OCI-LY1 (cell line): ENCODE data around the gene SCAMP2.

Source experiments
- H2AFZ ChIP-seq: fragments of 200-600 bp; sonication (generic), shearing (Covaris generic); 2 replicates; pipeline ENCODE4 v1.6.0; 2014; ENCODE audit warnings: antibody characterized with exemption, mild to moderate bottlenecking, low read length
- H3F3A ChIP-seq: fragments of 200-600 bp; sonication (generic), shearing (Covaris generic); 2 replicates; pipeline ENCODE4 v1.6.0; 2014; ENCODE audit warnings: mild to moderate bottlenecking, antibody characterized with exemption, low read length, moderate library complexity; ENCODE audit not compliant: insufficient read depth
- H3K27ac ChIP-seq: fragments of 200-600 bp; sonication (generic); 2 replicates; pipeline ENCODE4 v1.5.1; 2014; ENCODE audit warnings: low read length, mixed run types, mild to moderate bottlenecking, low read depth; ENCODE audit not compliant: poor library complexity, severe bottlenecking
- H3K27me3 ChIP-seq: fragments of 200-600 bp; sonication (generic); 2 replicates; pipeline ENCODE4 v1.6.0; 2014; ENCODE audit warnings: antibody characterized with exemption, mild to moderate bottlenecking, low read length, moderate library complexity; ENCODE audit not compliant: insufficient read depth
- H3K36me3 ChIP-seq: fragments of 200-600 bp; sonication (generic); 2 replicates; pipeline ENCODE4 v1.6.1; 2014; ENCODE audit warnings: mild to moderate bottlenecking, antibody characterized with exemption, low read length, moderate library complexity, mixed read lengths; ENCODE audit not compliant: insufficient read depth
- H3K4me1 ChIP-seq: fragments of 200-600 bp; sonication (generic); 2 replicates; pipeline ENCODE4 v1.5.1; 2014; ENCODE audit warnings: mild to moderate bottlenecking, low read length, moderate library complexity; ENCODE audit not compliant: insufficient read depth, severe bottlenecking
- H3K4me2 ChIP-seq: fragments of 200-600 bp; sonication (generic), shearing (Covaris generic); 2 replicates; pipeline ENCODE4 v1.6.1; 2014; ENCODE audit warnings: low read length
- H3K4me3 ChIP-seq: fragments of 200-600 bp; sonication (generic); 2 replicates; pipeline ENCODE4 v1.5.1; 2014; ENCODE audit warnings: low read length, low read depth, mild to moderate bottlenecking, mixed read lengths; ENCODE audit not compliant: poor library complexity, severe bottlenecking
- H3K79me2 ChIP-seq: fragments of 200-600 bp; shearing (Covaris generic); 2 replicates; pipeline ENCODE4 v1.6.1; 2016; ENCODE audit warnings: mixed run types, low read length, mixed read lengths; ENCODE audit not compliant: insufficient read depth
- H3K9ac ChIP-seq: fragments of 200-600 bp; sonication (generic), shearing (Covaris generic); 2 replicates; pipeline ENCODE4 v1.6.1; 2014; ENCODE audit warnings: mild to moderate bottlenecking, low read length, mixed read lengths
- H3K9me2 ChIP-seq: fragments of 200-600 bp; sonication (generic), shearing (Covaris generic); 2 replicates; pipeline ENCODE4 v1.6.1; 2014; ENCODE audit warnings: low read depth, mild to moderate bottlenecking, low read length, mixed read lengths
- H3K9me3 ChIP-seq: fragments of 200-600 bp; shearing (Covaris generic); 2 replicates; pipeline ENCODE4 v1.6.1; 2014; ENCODE audit warnings: low read length, mixed read lengths
- H4K20me1 ChIP-seq: fragments of 200-600 bp; sonication (generic), shearing (Covaris generic); 2 replicates; pipeline ENCODE4 v1.6.0; 2016; ENCODE audit warnings: mild to moderate bottlenecking, low read length; ENCODE audit not compliant: insufficient read depth
- EZH2 ChIP-seq: fragments of 200-600 bp; sonication (generic), shearing (Covaris generic); IDR thresholded peaks from 2 replicates; pipeline ENCODE4 v1.8.0; 2017; ENCODE audit warnings: borderline replicate concordance, mixed run types, mild to moderate bottlenecking, antibody characterized with exemption, low read length, moderate library complexity, mixed read lengths
- TF ChIP-seq, protein P1 (sequence below): fragments of 200-600 bp; sonication (generic), shearing (Covaris generic); IDR thresholded peaks from 2 replicates; pipeline ENCODE4 v1.5.1; 2017; ENCODE audit warnings: mild to moderate bottlenecking, antibody characterized with exemption, low read length, moderate library complexity, mixed read lengths

Gene SCAMP2

DNA sequence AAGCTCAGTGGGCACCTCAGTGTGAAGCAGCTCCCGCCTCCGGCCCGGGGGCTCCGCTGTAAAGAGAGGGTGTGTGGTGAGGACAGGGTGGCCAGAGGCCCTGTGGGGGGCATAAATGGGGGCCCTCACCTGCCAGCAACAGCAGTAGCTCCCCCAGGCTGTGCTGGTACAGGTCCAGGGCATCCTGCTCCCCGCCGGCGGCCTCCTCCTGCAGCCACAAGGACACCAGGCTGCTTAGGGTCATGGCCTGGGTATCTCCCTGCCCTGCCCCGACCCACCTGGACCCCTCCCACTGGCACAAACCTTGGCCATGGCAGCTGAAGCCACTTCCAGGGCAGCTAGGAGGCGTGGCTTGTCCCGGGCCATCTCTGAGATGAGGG is 35.0 kb downstream of the SCAMP2 start:
- no peak overlapping the region for H3K27ac ChIP-seq
- no peaks in the 10 kb centered on the region for H3F3A ChIP-seq
- H3K27me3 ChIP-seq, result no peaks in the 10 kb centered on the region
- no peaks in the 10 kb centered on the region for H4K20me1 ChIP-seq
- TF ChIP-seq, protein P1, sequence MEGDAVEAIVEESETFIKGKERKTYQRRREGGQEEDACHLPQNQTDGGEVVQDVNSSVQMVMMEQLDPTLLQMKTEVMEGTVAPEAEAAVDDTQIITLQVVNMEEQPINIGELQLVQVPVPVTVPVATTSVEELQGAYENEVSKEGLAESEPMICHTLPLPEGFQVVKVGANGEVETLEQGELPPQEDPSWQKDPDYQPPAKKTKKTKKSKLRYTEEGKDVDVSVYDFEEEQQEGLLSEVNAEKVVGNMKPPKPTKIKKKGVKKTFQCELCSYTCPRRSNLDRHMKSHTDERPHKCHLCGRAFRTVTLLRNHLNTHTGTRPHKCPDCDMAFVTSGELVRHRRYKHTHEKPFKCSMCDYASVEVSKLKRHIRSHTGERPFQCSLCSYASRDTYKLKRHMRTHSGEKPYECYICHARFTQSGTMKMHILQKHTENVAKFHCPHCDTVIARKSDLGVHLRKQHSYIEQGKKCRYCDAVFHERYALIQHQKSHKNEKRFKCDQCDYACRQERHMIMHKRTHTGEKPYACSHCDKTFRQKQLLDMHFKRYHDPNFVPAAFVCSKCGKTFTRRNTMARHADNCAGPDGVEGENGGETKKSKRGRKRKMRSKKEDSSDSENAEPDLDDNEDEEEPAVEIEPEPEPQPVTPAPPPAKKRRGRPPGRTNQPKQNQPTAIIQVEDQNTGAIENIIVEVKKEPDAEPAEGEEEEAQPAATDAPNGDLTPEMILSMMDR, result no peak
- no peak for TF ChIP-seq EZH2
- H3K4me1 ChIP-seq, result peaks cover 26% of the 10 kb centered on the region
- H3K36me3 ChIP-seq, result peaks cover 20% of the 10 kb centered on the region; the same call in 1 of the 2 replicates
- no peaks in the 10 kb centered on the region for H3K9me2 ChIP-seq
- no peak overlapping the region for H3K4me3 ChIP-seq
- H3K79me2 ChIP-seq, result no peaks in the 10 kb centered on the region
- H3K9ac ChIP-seq, result no peak overlapping the region
- H3K9me3 ChIP-seq, result no peaks in the 10 kb centered on the region
- no peak overlapping the region for H3K4me2 ChIP-seq
- H2AFZ ChIP-seq, result no peak overlapping the region

DNA sequence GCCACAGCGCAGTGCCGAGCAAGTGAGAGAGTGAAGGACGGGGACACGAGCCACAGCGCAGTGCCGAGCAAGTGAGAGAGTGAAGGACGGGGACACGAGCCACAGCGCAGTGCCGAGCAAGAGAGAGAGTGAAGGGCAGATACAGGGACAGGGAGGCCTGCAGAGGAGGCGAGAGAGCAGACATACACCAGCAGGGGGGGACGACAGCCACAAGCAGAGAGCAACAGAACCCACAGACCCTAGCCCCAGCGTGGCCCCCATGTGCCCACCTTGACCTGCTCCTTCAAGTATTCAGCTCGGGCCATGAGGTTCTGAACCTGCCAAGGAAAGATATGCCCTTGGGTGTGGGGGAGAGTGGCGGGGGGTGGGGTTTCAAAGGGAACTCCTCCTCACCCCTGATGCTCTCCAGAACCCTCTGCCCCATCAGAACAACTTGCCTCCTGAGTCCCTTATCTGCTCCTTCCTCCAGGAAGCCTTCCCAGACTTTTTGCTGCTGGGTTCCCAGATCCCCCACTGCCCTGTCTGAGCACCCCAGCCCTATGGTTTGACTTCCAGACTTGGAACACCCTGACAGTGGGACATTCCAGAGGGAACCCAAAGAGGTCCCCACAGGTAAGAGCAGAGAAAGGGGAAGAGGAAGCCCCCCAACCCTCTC is 35.6 kb downstream of the SCAMP2 start:
- Histone ChIP-seq H3K27ac (no peak overlapping the region), H4K20me1 (no peaks in the 10 kb centered on the region), H3K4me2 (no peak overlapping the region), H3K36me3 (peaks cover 20% of the 10 kb centered on the region; the same call in 1 of the 2 replicates), H3K4me3 (no peak overlapping the region), H3F3A (no peaks in the 10 kb centered on the region), H2AFZ (no peak overlapping the region), H3K4me1 (peaks cover 25% of the 10 kb centered on the region), H3K9me2 (no peaks in the 10 kb centered on the region), H3K27me3 (no peaks in the 10 kb centered on the region), H3K9me3 (no peaks in the 10 kb centered on the region), H3K9ac (no peak overlapping the region), H3K79me2 (no peaks in the 10 kb centered on the region)
- TF ChIP-seq, protein P1, result no peak
- TF ChIP-seq EZH2, result no peak

DNA sequence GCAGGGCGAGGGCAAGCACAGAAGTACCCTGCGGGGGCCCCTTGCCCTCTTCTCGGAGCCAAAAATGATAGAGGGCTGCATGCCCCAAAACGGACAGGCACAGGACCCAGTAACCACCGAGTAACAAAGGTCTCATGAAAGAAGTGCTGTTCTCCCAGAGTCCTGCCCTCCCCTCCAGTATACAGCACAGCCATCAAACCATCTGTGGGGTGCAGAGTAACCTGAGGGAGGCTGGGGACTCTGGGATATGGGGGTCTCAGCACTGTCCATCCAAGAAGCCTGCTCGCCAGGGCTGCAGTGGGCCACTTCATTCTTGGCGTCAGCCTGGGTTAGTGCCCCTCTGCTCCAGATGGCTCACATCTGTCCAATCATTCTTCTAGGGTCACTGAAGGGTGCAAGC is 36.3 kb downstream of the SCAMP2 start:
- Histone ChIP-seq H3K4me1 (peaks cover 20% of the 10 kb centered on the region), H3K4me2 (no peak overlapping the region), H2AFZ (no peak overlapping the region), H3K36me3 (peaks cover 20% of the 10 kb centered on the region; the same call in 1 of the 2 replicates), H3K79me2 (no peaks in the 10 kb centered on the region), H4K20me1 (no peaks in the 10 kb centered on the region), H3K9ac (no peak overlapping the region), H3K27me3 (no peaks in the 10 kb centered on the region), H3K4me3 (no peak overlapping the region), H3F3A (no peaks in the 10 kb centered on the region), H3K9me3 (no peaks in the 10 kb centered on the region), H3K9me2 (no peaks in the 10 kb centered on the region), H3K27ac (no peak overlapping the region)
- TF ChIP-seq, protein P1, result no peak
- TF ChIP-seq EZH2, result no peak
